Endothelial cell of coronary artery (primary cell): ENCODE data around the gene PZP. TPM values are rescaled to one million over a fixed set of nuclear protein-coding genes. Genes with fewer than 3 reads are reported as not detected.

ENCODE experiments used
- total RNA-seq: library from RNA; depleted of rRNA; stranded (reverse); fragments of >200 nt; gene quantifications from 2 replicates; pipeline ENCODE4 v1.2.3, GENCODE V29; 2014

The PZP gene
- total RNA-seq: 0.47 and 1.5 TPM in 2 replicates

GRCh38 chr12:9208229-9208628, at the start of gene PZP:
TSS of gene PZP (minus strand) at chr12:9208395. CDS start at chr12:9208341, 54 bp downstream.

GRCh38 chr12:9115731-9116559, 92.2 kb downstream of the PZP start, which contains the start of gene A2M:
TSS of gene A2M (minus strand) at chr12:9115919. CDS start at chr12:9115849, 70 bp downstream.

Other genes with a start within 250 kb of the PZP start
- gene KLRG1, start 218.8 kb downstream of the PZP start, total RNA-seq: 8.9 and 10.3 TPM in 2 replicates
- 15.2 and 31.1 TPM in 2 replicates for gene A2M, start 92.5 kb downstream of the PZP start, total RNA-seq